GM12872 (cell line): ENCODE data around the gene KIF5A.

Experiments used
- CTCF ChIP-seq: IDR thresholded peaks from 3 replicates; pipeline ENCODE4 v1.5.1; 2011; ENCODE audit warnings: low read depth, mild to moderate bottlenecking, low read length, moderate library complexity; ENCODE audit not compliant: insufficient read depth

Gene KIF5A

DNA sequence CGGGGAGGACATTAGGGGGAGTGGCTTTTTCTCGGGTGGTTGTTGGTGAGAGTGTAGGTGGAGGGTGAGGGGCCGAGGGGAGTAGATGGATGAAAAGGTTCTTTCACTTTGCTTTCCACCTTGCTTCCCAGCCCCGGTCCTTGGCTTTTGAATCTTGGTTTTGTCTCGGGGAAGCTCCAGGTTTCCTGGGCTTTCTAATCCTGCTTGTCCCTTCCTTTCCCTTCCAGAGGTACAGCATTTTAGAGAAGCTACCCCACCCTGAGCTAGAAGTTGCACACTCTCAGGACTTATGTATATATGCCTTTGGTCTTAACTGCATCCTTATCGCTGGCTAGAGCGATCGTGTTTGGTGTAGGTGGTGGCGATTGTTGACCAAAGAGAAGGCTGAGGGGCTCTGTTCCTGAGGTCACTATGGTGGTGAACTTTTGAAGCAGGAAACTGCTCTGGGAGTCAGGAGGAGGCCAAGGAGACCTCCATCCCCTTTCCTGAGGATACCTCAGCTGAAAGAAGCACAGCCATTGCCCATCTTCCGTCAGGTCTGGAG lies 42.0 kb downstream of the KIF5A start:
- TF ChIP-seq CTCF: no peak

GRCh38 chr12:57592551-57593165 lies 42.8 kb downstream of the KIF5A start:
- no peak for TF ChIP-seq CTCF

DNA sequence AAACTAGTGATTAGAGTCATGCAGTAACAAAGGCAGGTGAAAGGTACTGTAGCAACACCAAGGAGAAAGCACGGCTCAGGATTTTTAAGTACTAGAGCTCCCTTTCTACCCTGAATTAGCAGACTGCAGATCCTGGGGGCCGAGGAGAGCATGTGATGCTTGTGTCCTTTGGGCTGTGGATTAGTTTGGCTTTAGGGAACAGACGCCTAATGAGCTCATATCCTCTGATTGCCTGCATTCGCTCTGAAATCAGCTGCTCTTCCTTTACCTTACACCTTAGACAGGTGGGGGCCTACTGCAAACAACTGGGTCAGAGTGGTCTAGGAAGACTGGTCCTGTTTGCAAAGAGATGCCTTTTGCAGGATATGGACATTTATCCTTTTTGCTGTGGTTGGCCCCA lies 43.3 kb downstream of the KIF5A start:
- TF ChIP-seq CTCF: no peak

DNA sequence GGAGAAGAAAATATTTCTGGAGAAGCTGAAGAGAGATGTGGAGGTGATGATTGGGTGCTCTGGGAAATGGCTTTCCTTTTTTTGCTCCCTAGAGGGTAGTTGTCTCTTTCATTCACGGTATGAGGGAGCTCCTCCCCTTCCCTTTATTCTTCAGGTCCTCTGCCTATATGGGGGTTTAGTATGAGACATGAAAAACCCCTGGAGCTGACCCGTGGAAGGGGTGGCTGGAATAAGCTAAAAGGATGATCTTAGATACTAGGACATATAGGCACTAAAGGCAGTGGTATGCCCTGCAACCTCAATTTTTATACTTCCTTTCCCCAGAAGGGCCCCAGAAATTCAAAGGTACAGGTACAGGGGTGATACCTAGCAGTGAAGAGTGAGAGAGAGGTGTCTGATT lies 50.6 kb downstream of the KIF5A start:
- no peak for TF ChIP-seq CTCF

- no peak for TF ChIP-seq CTCF
Observed at GRCh38 chr12:57602544-57602943, 52.7 kb downstream of the KIF5A start.

DNA sequence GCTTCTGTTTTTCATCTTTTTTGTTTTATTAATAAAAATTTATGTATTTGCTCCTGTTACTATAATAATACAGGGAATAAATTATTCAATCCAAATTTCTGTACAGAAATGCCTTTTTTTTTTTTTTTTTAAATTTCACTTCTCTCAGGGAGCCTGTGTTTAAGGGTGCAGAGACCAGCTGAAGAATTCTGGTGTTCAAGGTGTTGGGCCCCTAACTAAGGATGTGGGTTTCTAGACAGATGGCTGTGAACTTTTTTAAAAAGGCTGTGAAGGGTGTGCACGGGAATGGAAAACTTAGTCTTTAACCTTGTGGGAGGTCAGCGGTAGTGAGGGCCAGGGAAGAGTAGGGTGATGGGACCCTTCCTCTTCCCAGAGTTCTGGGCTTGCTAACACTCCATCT lies 53.5 kb downstream of the KIF5A start:
- TF ChIP-seq CTCF: no peak

GRCh38 chr12:57603815-57604453 lies 54.1 kb downstream of the KIF5A start:
- no peak for TF ChIP-seq CTCF
